Erythroblast (primary cell): ENCODE results near the gene PPT2.

Experiments
- GATA1 ChIP-seq: IDR thresholded peaks from 2 replicates; pipeline ENCODE4 v1.6.1; 2011; ENCODE audit warnings: low read depth, mild to moderate bottlenecking, control low read depth, low read length, moderate library complexity
- POLR2A ChIP-seq: IDR thresholded peaks from 2 replicates; pipeline ENCODE4 v1.6.1; 2011; ENCODE audit warnings: mild to moderate bottlenecking, low read length

GRCh38 chr6:32190911-32191677 is 37.2 kb downstream of the PPT2 start:
- no peak for TF ChIP-seq POLR2A
- TF ChIP-seq GATA1, result no peak
